Caco-2 (cell line): Measurements from ENCODE around the gene REPIN1. TPM values are rescaled to one million over a fixed set of nuclear protein-coding genes. Genes with fewer than 3 reads are reported as not detected.

Experiments
- BruUV-seq: library from RNA; stranded (reverse); fragments of 400-500 nt; replicated peaks from 2 replicates; lab custom pipeline; 2021; lab: Mats Ljungman, UMichigan
- CTCF ChIA-PET: fragments of 300-600 bp; sonication (Branson Sonifier 250); formaldehyde crosslinking; loops from one replicate; lab custom pipeline; 2022; ENCODE audit warnings: antibody characterized with exemption; lab: Charles Lee
- POLR2A ChIA-PET: fragments of 300-600 bp; sonication (Branson Sonifier 250); formaldehyde crosslinking; loops from one replicate; lab custom pipeline; 2022; ENCODE audit warnings: antibody characterized with exemption; lab: Charles Lee
- DNase-seq, 2 experiments: peaks; one replicate each; pipeline versions ENCODE4 v3.0.0 to v3.0.0-alpha.2; 2020 to 2022
- H3K27me3 ChIP-seq: replicated peaks from 2 replicates; pipeline ENCODE4 v1.6.0; 2011; ENCODE audit warnings: low read length; ENCODE audit not compliant: control insufficient read depth, insufficient read depth
- H3K36me3 ChIP-seq: 2 replicates; pipeline ENCODE4 v1.5.1; 2011; ENCODE audit warnings: low read length; ENCODE audit not compliant: control insufficient read depth, insufficient read depth
- H3K4me1 ChIP-seq: fragments of 250-450 bp; sonication (Bioruptor Pico); 2 replicates; pipeline ENCODE4 v1.5.1; 2020; ENCODE audit warnings: mild to moderate bottlenecking
- H3K4me3 ChIP-seq: 2 replicates; pipeline ENCODE4 v1.5.1; 2011; ENCODE audit warnings: low read depth, mild to moderate bottlenecking, control low read depth, low read length
- H3K9me3 ChIP-seq: fragments of 250-450 bp; sonication (Bioruptor Pico); 2 replicates; pipeline ENCODE4 v1.5.1; 2020; ENCODE audit warnings: mild to moderate bottlenecking, moderate library complexity
- H3K27ac Mint-ChIP-seq: one replicate; pipeline ENCODE4 v1.8.0; 2022; ENCODE audit warnings: mixed read lengths; ENCODE audit not compliant: unreplicated experiment
- H3K27me3 Mint-ChIP-seq: one replicate; pipeline ENCODE4 v1.8.0; 2022; ENCODE audit warnings: mixed read lengths; ENCODE audit not compliant: insufficient read depth, unreplicated experiment
- H3K36me3 Mint-ChIP-seq: one replicate; pipeline ENCODE4 v1.8.0; 2022; ENCODE audit warnings: mild to moderate bottlenecking, mixed read lengths; ENCODE audit not compliant: insufficient read depth, unreplicated experiment
- H3K4me1 Mint-ChIP-seq: one replicate; pipeline ENCODE4 v1.8.0; 2022; ENCODE audit warnings: low read depth, mixed read lengths; ENCODE audit not compliant: unreplicated experiment
- H3K4me3 Mint-ChIP-seq: one replicate; pipeline ENCODE4 v1.8.0; 2022; ENCODE audit warnings: mild to moderate bottlenecking, moderate library complexity, mixed read lengths; ENCODE audit not compliant: unreplicated experiment
- H3K9me3 Mint-ChIP-seq: one replicate; pipeline ENCODE4 v1.8.0; 2022; ENCODE audit warnings: mixed read lengths; ENCODE audit not compliant: unreplicated experiment
- CTCF ChIP-seq, 2 experiments: fragments of 200-600 bp in 1 of 2; IDR thresholded peaks; 1 replicate in 1 of 2; 2 replicates in 1 of 2; pipeline versions ENCODE4 v1.5.1 to v1.8.0; 2011 to 2022; ENCODE audit warnings: antibody characterized with exemption in 1 of 2, control low read depth in 1 of 2, inconsistent platforms in 1 of 2, low read depth in 1 of 2, low read length in 1 of 2, mild to moderate bottlenecking in 1 of 2, moderate library complexity in 1 of 2; ENCODE audit not compliant: insufficient read depth in 1 of 2, severe bottlenecking in 1 of 2, unreplicated experiment in 1 of 2
- intact Hi-C: fragments of 100-400 bp; cut with micrococcal nuclease; formaldehyde crosslinking; loops from one replicate; pipeline ENCODE4 v1.10.0; 2022; ENCODE audit not compliant: unreplicated experiment
- total RNA-seq: library from RNA; stranded (reverse); gene quantifications from 2 replicates; pipeline ENCODE4 v1.2.3, GENCODE V29; 2022

REPIN1 gene
- total RNA-seq, 1 experiment from 2014 or later, result 148 TPM

- ChIA-PET POLR2A (interaction anchor here (0.6 kb wide), 1 partner anchor 42 kb away, joined by 5 read pairs; the partner anchor contains the start of gene REPIN1), CTCF (interaction anchor here (0.7 kb wide), 1 partner anchor 32 kb away, joined by 3 read pairs; no protein-coding TSS in a partner anchor)
- peaks cover 23% of the 10 kb centered on the region for H3K4me1 ChIP-seq
- intact Hi-C loops, result no loop called here
- DNase-seq, result no peak
- no peaks in the 10 kb centered on the region for H3K27me3 ChIP-seq
- no peaks in the 10 kb centered on the region for H3K9me3 Mint-ChIP-seq
- H3K4me1 Mint-ChIP-seq, result peaks cover 17% of the 10 kb centered on the region
- H3K27ac Mint-ChIP-seq, result peak overlapping the region; percentile 32
- H3K36me3 ChIP-seq, result peaks cover 12% of the 10 kb centered on the region
- H3K4me3 Mint-ChIP-seq, result no peak overlapping the region
- H3K4me3 ChIP-seq, result no peak overlapping the region
- BruUV-seq, result no TSS peak
- H3K9me3 ChIP-seq, result no peaks in the 10 kb centered on the region
- no peak for TF ChIP-seq CTCF (IDR thresholded peaks at IDR 0.05; ENCODE audit: insufficient read depth in 1 of 2, low read depth in 1 of 2, low read length in 1 of 2, severe bottlenecking in 1 of 2, unreplicated experiment in 1 of 2)
- H3K27me3 Mint-ChIP-seq, result no peaks in the 10 kb centered on the region
- peaks cover 80% of the 10 kb centered on the region for H3K36me3 Mint-ChIP-seq
Measured at GRCh38 chr7:150325901-150326300, 42.7 kb upstream of the REPIN1 start.

- Histone ChIP-seq H3K36me3 (peaks cover 12% of the 10 kb centered on the region), H3K4me3 (no peak overlapping the region), H3K4me1 (peaks cover 16% of the 10 kb centered on the region), H3K27me3 (no peaks in the 10 kb centered on the region), H3K9me3 (no peaks in the 10 kb centered on the region)
- Mint-ChIP-seq H3K36me3 (peaks cover 83% of the 10 kb centered on the region), H3K27ac (no peak overlapping the region), H3K27me3 (no peaks in the 10 kb centered on the region), H3K4me3 (no peak overlapping the region), H3K9me3 (no peaks in the 10 kb centered on the region), H3K4me1 (peaks cover 12% of the 10 kb centered on the region)
- no peak for TF ChIP-seq CTCF (IDR thresholded peaks at IDR 0.05; ENCODE audit: insufficient read depth in 1 of 2, low read depth in 1 of 2, low read length in 1 of 2, severe bottlenecking in 1 of 2, unreplicated experiment in 1 of 2)
- POLR2A ChIA-PET, result no interaction called here
- intact Hi-C loops, result no loop called here
- no TSS peak for BruUV-seq
- CTCF ChIA-PET, result no interaction called here
- no peak for DNase-seq
Measured at GRCh38 chr7:150326657-150327268, 41.9 kb upstream of the REPIN1 start.

- DNase-seq, result no peak
- Histone ChIP-seq H3K36me3 (peaks cover 15% of the 10 kb centered on the region), H3K4me1 (peaks cover 11% of the 10 kb centered on the region), H3K4me3 (no peak overlapping the region), H3K27me3 (no peaks in the 10 kb centered on the region), H3K9me3 (no peaks in the 10 kb centered on the region)
- no peak for TF ChIP-seq CTCF (IDR thresholded peaks at IDR 0.05; ENCODE audit: insufficient read depth in 1 of 2, low read depth in 1 of 2, low read length in 1 of 2, severe bottlenecking in 1 of 2, unreplicated experiment in 1 of 2)
- ChIA-PET CTCF (no interaction called here), POLR2A (no interaction called here)
- H3K27me3 Mint-ChIP-seq, result no peaks in the 10 kb centered on the region
- H3K9me3 Mint-ChIP-seq, result no peaks in the 10 kb centered on the region
- intact Hi-C loops, result no loop called here
- no TSS peak for BruUV-seq
- H3K4me3 Mint-ChIP-seq, result no peak overlapping the region
- peaks cover 12% of the 10 kb centered on the region for H3K4me1 Mint-ChIP-seq
- peaks cover 80% of the 10 kb centered on the region for H3K36me3 Mint-ChIP-seq
- H3K27ac Mint-ChIP-seq, result no peak overlapping the region
Measured at GRCh38 chr7:150327308-150327707, 41.3 kb upstream of the REPIN1 start.
